Measurements from ENCODE around the gene RBMX2.
A peak's percentile ranks its signal among the peaks of the same experiment; 100 is the strongest.
"Not testable (repeated sequence)": the region's sequence is repeated elsewhere in the genome, so short reads cannot be mapped to it uniquely, and the experiment has no call there.

The RBMX2 gene, protein sequence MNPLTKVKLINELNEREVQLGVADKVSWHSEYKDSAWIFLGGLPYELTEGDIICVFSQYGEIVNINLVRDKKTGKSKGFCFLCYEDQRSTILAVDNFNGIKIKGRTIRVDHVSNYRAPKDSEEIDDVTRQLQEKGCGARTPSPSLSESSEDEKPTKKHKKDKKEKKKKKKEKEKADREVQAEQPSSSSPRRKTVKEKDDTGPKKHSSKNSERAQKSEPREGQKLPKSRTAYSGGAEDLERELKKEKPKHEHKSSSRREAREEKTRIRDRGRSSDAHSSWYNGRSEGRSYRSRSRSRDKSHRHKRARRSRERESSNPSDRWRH

DNA sequence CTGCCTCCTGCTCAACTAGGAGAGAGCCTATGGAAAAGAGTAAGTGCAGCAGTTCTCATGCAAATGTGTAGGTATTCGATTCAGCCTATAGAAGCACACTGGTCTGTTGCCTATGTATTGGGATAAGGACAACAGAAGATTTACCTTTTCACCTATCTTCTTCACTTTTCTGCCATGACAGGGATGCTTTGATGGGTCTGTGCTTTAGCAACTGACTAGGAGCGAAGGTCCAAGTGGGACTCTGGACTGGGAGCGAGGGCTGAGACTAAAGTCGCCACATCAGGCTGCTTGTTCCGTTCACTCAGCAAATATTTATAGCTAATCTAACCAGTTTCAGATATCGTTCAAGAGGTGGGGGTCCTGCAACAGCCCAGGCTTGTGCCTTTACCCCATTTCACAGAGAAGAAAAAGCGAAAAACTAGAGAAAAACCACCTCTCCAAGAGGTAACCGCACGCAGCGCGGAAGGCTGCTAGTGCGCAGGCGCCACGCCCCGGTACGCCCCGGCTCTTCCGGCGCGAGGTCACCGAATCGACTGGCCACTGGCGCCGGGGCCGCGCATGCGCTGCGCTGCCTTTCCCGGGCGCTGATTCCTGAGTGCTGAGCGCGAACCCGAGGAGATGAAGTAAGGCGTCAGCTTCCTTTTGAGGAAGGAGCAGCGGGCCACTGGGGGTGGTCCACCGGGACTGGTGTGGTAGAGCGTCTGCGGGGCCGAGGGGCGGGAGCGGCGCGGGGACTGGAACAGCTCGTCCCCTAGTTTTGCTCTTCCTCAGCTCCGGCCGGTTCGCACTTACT is at the start of gene RBMX2:
Gene RBMX2 (plus strand): TSS at position 573 of the 793 bp plus-strand sequence. CDS start 46 bp downstream, at position 619.
- peak; percentile 38 to 47 for DNase-seq (ENCODE audit: low read depth in 2 of 2)

- not testable (repeated sequence) for DNase-seq (ENCODE audit: low read depth in 2 of 2)
Measured at GRCh38 chrX:130352050-130352449, 49.7 kb upstream of the RBMX2 start.

- no peak for DNase-seq (ENCODE audit: low read depth in 2 of 2)
Measured at GRCh38 chrX:130376077-130376476, 25.7 kb upstream of the RBMX2 start.

DNA sequence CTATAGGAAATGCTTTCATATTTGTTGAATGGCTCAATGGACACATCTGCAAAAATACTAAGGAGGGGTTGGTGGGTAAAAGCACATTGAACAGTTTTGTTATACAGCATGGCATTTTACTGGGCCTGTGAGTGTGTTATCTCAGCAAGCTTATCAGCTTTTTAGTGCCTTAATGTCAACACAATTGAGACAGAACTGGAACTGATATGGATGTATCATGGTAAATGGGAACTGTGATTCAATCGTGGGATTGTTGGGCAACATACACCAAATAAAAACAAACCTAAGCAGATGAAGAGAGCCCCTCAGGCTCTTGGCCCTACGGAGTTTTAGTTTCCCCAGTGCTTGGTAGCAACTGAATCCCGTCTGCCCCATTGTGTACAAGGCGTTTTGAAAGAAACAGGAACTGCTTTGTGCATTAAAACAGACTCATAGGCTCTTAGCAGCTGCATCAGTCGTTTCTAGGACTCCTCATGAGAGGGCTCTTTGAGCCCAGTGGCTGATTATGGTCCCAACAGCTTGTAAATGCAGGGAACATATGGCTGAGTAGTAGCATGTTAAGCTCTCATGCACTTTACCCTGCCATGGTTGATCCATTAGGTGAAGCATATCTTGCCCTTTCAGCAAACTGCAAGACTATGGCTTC is 23.6 kb upstream of the RBMX2 start:
- DNase-seq (ENCODE audit: low read depth in 2 of 2) = no peak

- no peak for DNase-seq (ENCODE audit: low read depth in 2 of 2)
Measured at GRCh38 chrX:130385520-130385919, 16.3 kb upstream of the RBMX2 start, which contains the start of gene GPR119. Gene GPR119, minus strand, starts transcription at chrX:130385674. Its CDS starts 227 bp downstream, at chrX:130385447.

DNA sequence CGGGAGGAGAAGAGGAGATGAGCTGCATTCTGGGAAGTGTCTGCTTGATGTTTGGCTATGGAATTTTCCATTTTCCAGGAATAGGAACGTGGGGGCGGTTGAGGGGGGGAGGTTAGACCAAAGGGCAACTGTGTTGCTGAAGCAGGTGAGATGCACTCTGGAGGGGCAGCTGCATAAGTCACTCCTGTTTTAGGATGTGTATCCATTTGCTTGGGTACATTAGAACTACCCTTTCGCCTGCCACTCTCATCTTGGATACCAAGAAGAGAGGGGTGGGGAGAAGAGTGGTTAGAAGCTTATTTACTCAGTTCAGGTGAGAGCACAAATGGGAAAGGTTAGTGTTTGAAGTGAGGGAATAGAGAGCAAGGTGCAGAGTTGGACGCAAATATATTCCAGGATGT is 15.4 kb upstream of the RBMX2 start:
- no peak for DNase-seq (ENCODE audit: low read depth in 2 of 2)

DNA sequence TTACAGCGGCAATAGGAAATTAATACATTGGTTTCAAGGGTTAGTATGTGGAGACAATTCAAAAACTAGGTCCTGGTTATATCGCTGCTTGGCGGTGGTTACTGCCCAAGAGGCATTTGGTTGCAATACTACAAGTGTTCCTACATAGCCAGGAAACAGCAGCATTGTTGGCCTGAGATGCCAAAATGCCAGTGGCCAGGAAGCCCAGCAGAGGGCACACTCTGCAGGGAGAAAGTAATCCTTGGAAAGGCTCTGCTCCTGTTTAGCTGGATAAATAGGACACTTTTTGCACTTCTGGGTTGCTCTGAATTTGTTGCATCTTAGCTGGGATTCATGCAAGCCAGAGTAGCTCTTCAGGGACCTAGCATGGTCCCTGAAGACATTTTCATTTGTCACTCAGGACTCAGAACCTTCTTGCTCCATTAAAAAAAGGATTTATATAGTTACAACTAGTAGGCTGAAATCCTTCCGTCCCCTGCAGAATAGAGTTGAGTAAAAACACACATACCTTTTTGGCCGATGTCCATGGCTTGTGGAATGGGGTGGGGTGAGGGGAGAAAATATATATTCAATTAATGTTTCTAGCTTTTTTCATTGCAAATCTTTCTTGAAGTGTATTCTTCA is 8.2 kb upstream of the RBMX2 start:
- no peak for DNase-seq (ENCODE audit: low read depth in 2 of 2)

DNA sequence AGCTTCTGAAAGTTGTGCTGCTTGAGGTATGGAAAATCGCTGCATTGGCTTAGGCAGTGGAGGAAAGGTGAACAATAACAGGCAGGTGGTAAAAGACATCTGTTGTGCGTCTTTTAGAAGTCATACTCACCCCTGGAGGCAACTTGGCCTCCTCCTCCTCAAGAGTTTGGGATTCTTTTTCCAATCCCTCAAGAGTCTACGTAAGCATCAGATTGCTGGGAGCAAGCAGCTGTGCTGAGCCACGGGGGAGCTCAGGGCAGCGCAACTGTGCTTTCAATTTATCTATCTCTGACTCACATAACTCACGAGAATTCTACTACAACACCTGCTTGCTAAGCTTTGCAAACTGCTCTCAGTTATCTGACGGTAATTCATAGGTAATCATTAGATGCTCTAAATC is 6.4 kb upstream of the RBMX2 start:
- DNase-seq (ENCODE audit: low read depth in 2 of 2) = no peak

DNA sequence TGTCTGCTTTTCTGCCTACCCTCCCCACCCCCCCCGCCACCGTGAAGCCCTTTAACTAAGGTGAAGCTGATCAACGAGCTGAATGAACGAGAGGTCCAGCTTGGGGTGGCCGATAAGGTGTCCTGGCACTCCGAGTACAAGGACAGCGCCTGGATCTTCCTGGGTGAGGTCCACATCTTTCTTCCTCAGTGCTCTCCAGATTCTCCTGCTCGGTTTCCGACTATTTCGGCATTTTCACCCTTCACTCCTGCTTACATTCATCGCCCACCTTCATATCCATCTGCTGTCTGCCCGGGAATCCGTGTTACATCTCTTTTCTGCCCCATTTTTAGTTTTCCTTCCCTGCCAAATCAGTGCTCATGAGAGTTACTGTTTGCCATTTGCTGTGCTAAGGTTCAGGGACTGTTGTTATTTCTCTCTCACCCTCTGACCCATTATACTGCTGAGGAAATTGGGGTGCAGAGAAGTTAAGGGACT is 459 bp downstream of the RBMX2 start:
- no peak for DNase-seq (ENCODE audit: low read depth in 2 of 2)

- no peak for DNase-seq (ENCODE audit: low read depth in 2 of 2)
Measured at GRCh38 chrX:130413415-130413814, 11.6 kb downstream of the RBMX2 start.

DNA sequence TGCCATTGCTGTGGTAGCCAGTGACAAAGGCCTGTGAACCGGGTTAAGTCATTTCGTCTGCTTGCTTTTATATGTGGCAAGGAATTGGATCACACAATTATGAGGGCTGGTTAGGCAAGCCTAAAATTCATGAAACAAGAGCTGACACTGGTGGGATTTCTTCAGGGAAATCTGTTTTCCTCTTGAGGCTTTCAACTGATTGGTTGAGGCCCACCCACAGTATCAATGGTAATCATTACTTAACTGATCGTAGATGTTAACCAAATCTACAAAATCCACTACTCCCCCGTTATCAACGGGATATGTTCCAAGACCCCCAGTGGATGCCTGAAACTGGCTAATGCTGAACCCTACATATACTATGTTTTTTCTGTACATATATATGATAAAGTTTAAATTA is 13.0 kb downstream of the RBMX2 start:
- DNase-seq (ENCODE audit: low read depth in 2 of 2) = no peak

DNA sequence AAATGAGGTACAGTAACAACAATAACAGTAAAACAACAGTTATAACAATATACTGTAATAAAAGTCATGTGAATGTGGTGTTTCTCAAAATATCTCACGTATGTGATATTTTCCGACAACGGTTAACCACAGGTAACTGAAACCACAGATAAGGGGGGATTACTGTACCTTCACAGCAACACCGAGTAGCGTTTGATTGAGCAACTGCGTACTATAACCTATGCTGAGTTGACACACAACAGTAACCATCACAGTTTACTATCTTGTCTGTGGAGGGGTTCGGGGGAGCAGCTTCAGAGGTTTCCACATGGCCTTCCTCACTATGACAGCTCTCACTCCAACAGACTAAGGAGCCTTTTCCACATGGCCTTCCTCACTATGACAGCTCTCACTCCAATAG is 13.4 kb downstream of the RBMX2 start:
- DNase-seq (ENCODE audit: low read depth in 2 of 2) = no peak

GRCh38 chrX:130416785-130417184 is 15.0 kb downstream of the RBMX2 start:
- no peak for DNase-seq (ENCODE audit: low read depth in 2 of 2)

- DNase-seq (ENCODE audit: low read depth in 2 of 2) = no peak
Measured at GRCh38 chrX:130418066-130418465, 16.3 kb downstream of the RBMX2 start.

- no peak for DNase-seq (ENCODE audit: low read depth in 2 of 2)
Measured at GRCh38 chrX:130418740-130419139, 17.0 kb downstream of the RBMX2 start.

- DNase-seq (ENCODE audit: low read depth in 2 of 2) = no peak
Measured at GRCh38 chrX:130419263-130419662, 17.5 kb downstream of the RBMX2 start.

GRCh38 chrX:130426531-130426930 is 24.7 kb downstream of the RBMX2 start:
- DNase-seq (ENCODE audit: low read depth in 2 of 2) = no peak

- DNase-seq (ENCODE audit: low read depth in 2 of 2) = not testable (repeated sequence)
Measured at GRCh38 chrX:130429236-130429635, 27.4 kb downstream of the RBMX2 start.

GRCh38 chrX:130435937-130436336 is 34.1 kb downstream of the RBMX2 start:
- DNase-seq (ENCODE audit: low read depth in 2 of 2) = no peak

GRCh38 chrX:130437996-130438395 is 36.2 kb downstream of the RBMX2 start:
- not testable (repeated sequence) for DNase-seq (ENCODE audit: low read depth in 2 of 2)

DNA sequence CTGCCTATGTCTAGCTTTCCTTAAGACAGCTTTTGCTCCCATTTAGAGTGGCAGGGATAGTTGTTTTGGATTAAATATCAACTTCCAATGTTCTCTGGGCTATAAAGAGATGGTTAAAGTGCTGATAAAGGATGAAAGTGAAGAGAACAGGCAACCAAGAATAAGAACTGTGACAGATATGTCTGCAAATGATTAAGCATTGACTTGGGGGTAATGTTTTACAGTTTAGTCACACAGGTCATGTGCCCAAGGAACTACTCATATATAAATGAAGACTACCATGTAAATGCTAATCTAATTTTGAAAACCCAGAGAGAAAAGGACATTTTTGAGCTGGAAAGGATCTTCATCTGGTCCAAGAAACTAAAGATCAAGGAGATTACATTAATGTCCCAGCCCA is 42.1 kb downstream of the RBMX2 start:
- DNase-seq (ENCODE audit: low read depth in 2 of 2) = no peak
